Fibroblast of lung (primary cell): ENCODE data around the gene CRADD.

Experiments
- CTCF ChIP-seq, 2 donors: IDR thresholded peaks in 1 of 2; conservative IDR thresholded peaks in 1 of 2; 1 replicate in 1 of 2; 2 replicates in 1 of 2; pipeline ENCODE4 v1.5.1; 2011 to 2012; ENCODE audit warnings: low read length in 2 of 2, control low read depth in 1 of 2, inconsistent platforms in 1 of 2, low read depth in 1 of 2, mild to moderate bottlenecking in 1 of 2
- EZH2 ChIP-seq: IDR thresholded peaks from 2 replicates; pipeline ENCODE4 v1.5.1; 2012; ENCODE audit warnings: low read length, control low read depth, mild to moderate bottlenecking; ENCODE audit errors: missing control alignments

DNA sequence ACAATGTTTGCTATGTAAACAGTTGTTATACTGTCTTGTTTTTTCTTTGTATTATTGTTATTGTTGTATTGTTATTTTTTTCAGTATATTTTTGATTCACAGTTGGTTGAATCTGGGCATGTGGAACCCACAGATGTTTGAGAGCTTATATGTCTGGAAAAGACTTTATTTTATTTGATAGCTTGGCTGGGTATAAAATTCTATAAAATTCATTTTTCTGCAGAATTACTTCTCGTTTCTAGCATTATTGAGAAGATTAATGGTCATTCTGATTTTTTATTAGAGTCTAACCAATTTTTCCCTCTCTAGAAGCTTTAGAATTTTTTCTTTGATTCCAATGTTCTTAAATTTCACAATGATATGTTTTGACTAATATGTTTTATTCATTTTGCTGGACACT lies 188.6 kb downstream of the CRADD start:
- TF ChIP-seq CTCF (conservative IDR thresholded peaks at IDR 0.05 in 1 of 2, IDR thresholded peaks at IDR 0.05 in 1 of 2; ENCODE audit: low read depth in 1 of 2, low read length in 2 of 2) (no peak), EZH2 (no peak)
